NOMO-1 treated with dmso at 0.1 percent for 144 hours (cell line): ENCODE measurements around the gene KIF23.

ENCODE experiments used
- DNase-seq: peaks from one replicate; lab custom pipeline; 2025; ENCODE audit not compliant: unreplicated experiment; lab: John Stamatoyannopoulos, UW

Gene KIF23

DNA sequence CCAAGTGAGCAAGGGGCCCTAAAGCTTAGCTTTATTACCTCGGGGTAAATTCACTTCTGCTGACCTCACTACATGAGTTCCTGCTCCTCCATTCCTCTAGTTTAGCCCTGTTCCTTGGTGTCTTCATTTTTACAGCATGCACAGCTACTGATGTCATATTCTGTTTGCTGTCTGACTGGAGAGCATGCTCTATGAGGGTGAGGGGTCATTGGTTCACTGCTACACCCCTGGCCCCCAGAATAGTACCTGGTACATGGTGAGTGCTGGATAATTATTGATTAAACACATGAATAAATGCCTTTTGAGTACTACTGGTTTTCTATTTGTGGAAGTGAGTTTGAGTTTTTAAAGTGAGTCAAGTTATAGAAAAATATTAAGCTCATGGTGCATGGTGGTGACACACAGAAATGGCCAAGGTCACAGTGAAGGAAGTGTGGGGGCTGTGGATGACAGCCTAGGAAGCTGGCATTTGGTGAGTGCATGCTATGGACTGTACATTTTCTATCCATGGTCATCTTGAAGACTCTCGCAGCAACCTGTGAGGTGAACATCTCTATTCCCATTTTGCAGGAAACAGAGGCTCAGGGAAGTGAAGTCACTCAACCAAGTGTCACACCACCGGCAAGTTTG lies 72.4 kb downstream of the KIF23 start:
- DNase-seq: no peak

GRCh38 chr15:69489073-69489571 lies 75.0 kb downstream of the KIF23 start:
- no peak for DNase-seq

DNA sequence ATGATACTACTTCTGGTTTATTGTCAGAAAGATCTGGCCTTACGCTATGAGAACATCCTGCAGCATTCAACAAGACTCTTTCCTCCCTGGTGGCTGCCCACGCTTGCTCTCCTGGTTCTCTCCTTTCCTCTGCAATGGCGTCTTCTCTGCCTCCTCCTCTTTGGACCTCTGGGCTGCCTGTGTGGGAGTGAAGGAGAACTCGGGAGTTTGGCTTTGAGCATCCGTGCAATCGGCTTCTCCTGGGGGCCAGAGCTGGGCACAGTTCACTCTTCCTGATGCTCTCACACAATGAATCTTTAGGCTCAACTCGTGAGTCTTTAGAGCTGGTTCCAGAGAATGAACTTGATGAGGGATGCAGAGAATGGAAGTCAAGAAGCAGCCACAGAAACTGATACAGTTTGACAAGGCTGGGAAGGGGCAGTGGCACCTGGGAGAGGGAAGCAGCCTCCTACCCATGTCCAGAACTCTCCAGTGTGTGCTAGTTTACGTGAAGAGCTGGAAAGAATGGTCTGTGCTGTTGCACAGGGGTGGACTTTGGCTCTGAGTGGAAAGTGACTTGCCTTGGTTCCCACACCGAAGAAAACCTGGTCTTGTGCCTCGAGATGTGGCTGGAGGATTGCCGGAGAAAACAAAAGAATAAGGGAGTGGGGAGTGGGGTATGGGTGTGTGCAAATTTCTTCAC lies 76.3 kb downstream of the KIF23 start:
- DNase-seq: no peak

GRCh38 chr15:69491038-69491505 lies 76.9 kb downstream of the KIF23 start:
- no peak for DNase-seq

GRCh38 chr15:69493406-69493805 lies 79.3 kb downstream of the KIF23 start:
- DNase-seq: no peak

- no peak for DNase-seq
These were observed 81.9 kb downstream of the KIF23 start for GRCh38 chr15:69496001-69496400.

DNA sequence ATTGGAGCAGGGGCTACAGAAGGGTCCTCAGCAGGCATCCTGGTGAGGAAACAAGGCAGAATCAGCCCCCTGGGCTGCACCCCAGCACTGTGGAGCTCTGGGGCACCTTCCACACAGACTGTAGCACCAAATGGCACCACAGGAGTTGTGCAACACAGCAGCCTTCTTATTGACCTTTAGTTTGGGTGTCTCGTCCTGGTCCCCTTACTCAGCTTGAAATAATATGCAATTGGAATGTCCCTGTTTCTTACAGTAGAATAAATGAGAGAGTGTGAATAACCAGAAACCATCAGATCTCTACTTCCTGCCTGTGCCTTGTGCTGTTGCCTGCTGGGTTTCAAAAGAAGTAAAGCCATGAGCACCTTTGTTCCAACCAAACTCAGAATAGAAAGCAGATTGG lies 82.9 kb downstream of the KIF23 start:
- no peak for DNase-seq

- DNase-seq: no peak
These were observed 83.5 kb downstream of the KIF23 start for GRCh38 chr15:69497667-69498066.
